Subcutaneous abdominal adipose tissue (tissue), 5 donors: ENCODE results near the gene SEC31B.

Source experiments
- H3K27ac ChIP-seq: one replicate; pipeline ENCODE4 v1.7.0; 2013; ENCODE audit warnings: low read depth, mild to moderate bottlenecking, inconsistent platforms, low read length, moderate library complexity
- H3K27me3 ChIP-seq, 5 donors: one replicate each; pipeline ENCODE4 v1.7.0; 2013; ENCODE audit warnings: low read length in 5 of 5, inconsistent platforms in 1 of 5; ENCODE audit not compliant: control insufficient read depth in 5 of 5, insufficient read depth in 4 of 5
- H3K36me3 ChIP-seq, 5 donors: one replicate each; pipeline ENCODE4 v1.7.0; 2013; ENCODE audit warnings: low read length in 5 of 5; ENCODE audit not compliant: control insufficient read depth in 5 of 5, insufficient read depth in 5 of 5
- H3K4me1 ChIP-seq, 5 donors: one replicate each; pipeline ENCODE4 v1.7.0; 2013; ENCODE audit warnings: low read length in 5 of 5, mild to moderate bottlenecking in 3 of 5, moderate library complexity in 1 of 5; ENCODE audit not compliant: control insufficient read depth in 5 of 5, insufficient read depth in 5 of 5
- H3K4me3 ChIP-seq, 5 donors: one replicate each; pipeline ENCODE4 v1.7.0; 2013; ENCODE audit warnings: low read length in 5 of 5, low read depth in 1 of 5
- H3K9ac ChIP-seq, 5 donors: one replicate each; pipeline ENCODE4 v1.7.0; 2013; ENCODE audit warnings: low read length in 5 of 5, mild to moderate bottlenecking in 4 of 5, moderate library complexity in 3 of 5
- H3K9me3 ChIP-seq, 5 donors: one replicate each; pipeline ENCODE4 v1.7.0; 2013; ENCODE audit warnings: low read length in 5 of 5; ENCODE audit not compliant: control insufficient read depth in 5 of 5
- donor health status: healthy.
- donor health status: healthy.
- donor health status: healthy.
- donor health status: healthy.
- donor health status: healthy.

The SEC31B gene

GRCh38 chr10:100554902-100555301 lies 35.2 kb upstream of the SEC31B start:
- Histone ChIP-seq H3K4me3 (no peak overlapping the region), H3K9ac (no peak overlapping the region), H3K27me3 (no peaks in the 10 kb centered on the region), H3K4me1 (no peaks in the 10 kb centered on the region), H3K27ac (no peak overlapping the region), H3K9me3 (no peaks in the 10 kb centered on the region), H3K36me3 (peaks cover 9 to 46% (median 21%) of the 10 kb centered on the region in 5 donors)

- Histone ChIP-seq H3K4me3 (no peak overlapping the region), H3K4me1 (no peaks in the 10 kb centered on the region), H3K27me3 (no peaks in the 10 kb centered on the region), H3K9me3 (no peaks in the 10 kb centered on the region), H3K9ac (no peak overlapping the region), H3K27ac (no peak overlapping the region), H3K36me3 (peaks cover 9 to 55% (median 31%) of the 10 kb centered on the region in 5 donors)
Observed at GRCh38 chr10:100553929-100554328, 34.3 kb upstream of the SEC31B start.

DNA sequence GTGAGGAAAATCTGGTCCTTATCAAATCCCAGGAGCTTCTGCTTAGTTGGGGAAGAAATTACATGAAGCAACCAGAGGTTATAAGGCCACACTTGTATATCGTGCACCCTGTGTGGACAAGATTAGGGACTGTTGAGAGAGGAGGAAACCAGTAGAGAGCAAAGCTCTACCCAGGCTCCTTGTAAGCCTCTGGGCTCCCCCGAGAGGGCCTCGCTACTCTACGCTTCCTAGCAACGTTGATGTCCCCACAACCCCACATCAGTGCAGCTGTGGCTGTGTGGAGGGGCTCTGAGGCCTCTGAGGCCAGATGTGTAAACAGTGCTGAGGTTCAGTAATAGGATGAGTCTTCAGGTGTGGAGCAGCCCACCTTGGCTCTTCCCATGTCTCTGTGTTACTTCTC lies 32.1 kb upstream of the SEC31B start:
- Histone ChIP-seq H3K4me3 (no peak overlapping the region), H3K9me3 (no peaks in the 10 kb centered on the region), H3K9ac (no peak overlapping the region), H3K27me3 (no peaks in the 10 kb centered on the region), H3K27ac (no peak overlapping the region), H3K36me3 (peaks cover 10 to 61% (median 47%) of the 10 kb centered on the region in 5 donors), H3K4me1 (no peaks in the 10 kb centered on the region)

- no peaks in the 10 kb centered on the region for H3K9me3 ChIP-seq
- no peak overlapping the region for H3K27ac ChIP-seq
- H3K9ac ChIP-seq = no peak overlapping the region
- H3K36me3 ChIP-seq = peaks cover 13 to 60% (median 50%) of the 10 kb centered on the region in 5 donors
- no peak overlapping the region for H3K4me3 ChIP-seq
- H3K27me3 ChIP-seq = no peaks in the 10 kb centered on the region
- H3K4me1 ChIP-seq = no peaks in the 10 kb centered on the region
Observed at GRCh38 chr10:100551196-100551595, 31.5 kb upstream of the SEC31B start.

- H3K9ac ChIP-seq = no peak overlapping the region
- no peaks in the 10 kb centered on the region for H3K9me3 ChIP-seq
- no peak overlapping the region for H3K27ac ChIP-seq
- H3K27me3 ChIP-seq = no peaks in the 10 kb centered on the region
- peaks cover 36 to 94% (median 89%) of the 10 kb centered on the region in 5 donors for H3K36me3 ChIP-seq
- no peaks in the 10 kb centered on the region for H3K4me1 ChIP-seq
- H3K4me3 ChIP-seq = no peak overlapping the region
Observed at GRCh38 chr10:100544950-100545349, 25.3 kb upstream of the SEC31B start.

- Histone ChIP-seq H3K9me3 (no peaks in the 10 kb centered on the region), H3K27ac (no peak overlapping the region), H3K36me3 (peaks cover 18 to 43% (median 32%) of the 10 kb centered on the region in 5 donors), H3K9ac (no peak overlapping the region), H3K27me3 (no peaks in the 10 kb centered on the region), H3K4me3 (no peak overlapping the region), H3K4me1 (peaks cover 0 to 28% (median 25%) of the 10 kb centered on the region in 5 donors)
Observed at GRCh38 chr10:100537475-100537874, 17.8 kb upstream of the SEC31B start.

DNA sequence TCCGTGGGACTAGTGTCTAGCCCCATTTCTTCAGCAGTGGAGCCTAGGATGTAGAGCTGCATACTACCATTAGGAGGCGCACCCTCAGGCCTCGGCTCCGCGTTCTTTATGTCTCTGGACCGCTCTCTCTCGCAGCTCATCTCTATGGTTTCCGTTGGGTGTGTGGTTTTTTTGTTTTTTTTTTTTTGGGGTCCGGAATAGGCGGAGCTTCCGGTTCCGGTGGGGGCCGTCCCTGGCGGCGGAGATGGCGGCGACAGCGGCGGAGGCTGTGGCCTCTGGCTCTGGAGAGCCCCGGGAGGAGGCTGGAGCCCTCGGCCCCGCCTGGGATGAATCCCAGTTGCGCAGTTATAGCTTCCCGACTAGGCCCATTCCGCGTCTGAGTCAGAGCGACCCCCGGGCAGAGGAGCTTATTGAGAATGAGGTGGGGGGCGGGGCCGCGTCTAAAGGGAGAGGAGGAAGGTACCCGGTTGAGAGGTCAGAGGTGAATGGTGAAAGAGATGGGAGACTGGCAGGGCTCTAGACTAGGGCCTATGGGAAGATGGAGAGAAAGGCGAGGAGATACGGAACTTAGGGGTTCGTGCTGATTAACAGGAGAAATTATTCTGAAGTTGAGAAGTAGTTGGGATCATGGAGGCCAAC lies 16.2 kb upstream of the SEC31B start, which contains the start of gene HIF1AN:
TSS of gene HIF1AN (plus strand) at position 229 of the 639 bp plus-strand sequence. CDS start at position 245, 16 bp downstream.
- Histone ChIP-seq H3K9me3 (no peaks in the 10 kb centered on the region), H3K36me3 (peaks cover 12 to 31% (median 21%) of the 10 kb centered on the region in 5 donors), H3K4me3 (peak within 1 kb of the TSS; percentile 81 to 94 (median 83)), H3K27ac (peak within 1 kb of the TSS; percentile 74), H3K27me3 (no peaks in the 10 kb centered on the region), H3K4me1 (peaks cover 0 to 28% (median 25%) of the 10 kb centered on the region in 5 donors), H3K9ac (peak within 1 kb of the TSS in 4 of 5 donors; percentile 66 to 92 (median 76))

DNA sequence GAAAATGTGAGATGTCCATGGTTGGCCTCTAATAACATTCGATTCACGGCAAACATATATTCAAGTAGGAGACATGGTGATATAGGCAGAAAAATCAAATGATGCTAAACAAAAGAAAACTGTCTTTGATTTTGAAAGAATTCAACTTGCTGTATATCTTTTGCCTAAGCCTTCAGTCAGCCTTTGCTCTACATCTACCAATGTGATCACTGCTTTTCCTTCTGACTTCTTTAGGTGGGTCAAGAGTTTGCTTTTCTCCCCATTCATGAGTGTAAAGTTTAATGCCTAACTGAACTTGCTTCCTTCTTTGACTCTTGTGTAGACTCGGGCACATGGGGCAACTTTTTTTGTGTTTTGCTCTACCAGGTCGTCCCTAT lies 15.7 kb upstream of the SEC31B start:
- H3K4me3 ChIP-seq = peak overlapping the region; percentile 52 to 90 (median 81)
- H3K27ac ChIP-seq = peak overlapping the region; percentile 74
- H3K9me3 ChIP-seq = no peaks in the 10 kb centered on the region
- H3K36me3 ChIP-seq = peaks cover 12 to 26% (median 16%) of the 10 kb centered on the region in 5 donors
- H3K4me1 ChIP-seq = peaks cover 0 to 28% (median 25%) of the 10 kb centered on the region in 5 donors
- H3K27me3 ChIP-seq = no peaks in the 10 kb centered on the region
- H3K9ac ChIP-seq = peak overlapping the region in 4 of 5 donors; percentile 59 to 92 (median 66)

GRCh38 chr10:100534726-100535125 lies 15.1 kb upstream of the SEC31B start:
- no peak overlapping the region for H3K27ac ChIP-seq
- H3K4me3 ChIP-seq = no peak overlapping the region
- H3K9ac ChIP-seq = no peak overlapping the region
- peaks cover 0 to 32% (median 30%) of the 10 kb centered on the region in 5 donors for H3K4me1 ChIP-seq
- H3K27me3 ChIP-seq = no peaks in the 10 kb centered on the region
- peaks cover 12 to 20% (median 13%) of the 10 kb centered on the region in 5 donors for H3K36me3 ChIP-seq
- H3K9me3 ChIP-seq = no peaks in the 10 kb centered on the region

- peaks cover 0 to 38% (median 37%) of the 10 kb centered on the region in 5 donors for H3K4me1 ChIP-seq
- H3K4me3 ChIP-seq = no peak overlapping the region
- H3K9ac ChIP-seq = no peak overlapping the region
- H3K36me3 ChIP-seq = peaks cover 0 to 5% (median 3%) of the 10 kb centered on the region in 5 donors
- H3K9me3 ChIP-seq = no peaks in the 10 kb centered on the region
- H3K27ac ChIP-seq = no peak overlapping the region
- H3K27me3 ChIP-seq = no peaks in the 10 kb centered on the region
Observed at GRCh38 chr10:100531761-100532160, 12.1 kb upstream of the SEC31B start.
